ENCODE measurements around the gene ACSM2B. TPM values are rescaled to one million over a fixed set of nuclear protein-coding genes. Genes with fewer than 3 reads are reported as not detected.
"Not testable (repeated sequence)": the region's sequence is repeated elsewhere in the genome, so short reads cannot be mapped to it uniquely, and the experiment has no call there.

ACSM2B gene
- total RNA-seq, 1 donor from 2014 or later = not detected

GRCh38 chr16:20517149-20517548, 59.0 kb downstream of the ACSM2B start:
- Mint-ChIP-seq H3K27ac (no peak overlapping the region), H3K36me3 (ENCODE audit: low read depth) (no peaks in the 10 kb centered on the region), H3K4me3 (no peak overlapping the region), H3K4me1 (no peaks in the 10 kb centered on the region), H3K27me3 (peaks cover 8% of the 10 kb centered on the region), H3K9me3 (peaks cover 7% of the 10 kb centered on the region)
- CTCF ChIA-PET = no interaction called here
- no peak for DNase-seq
- TF ChIP-seq, protein P1, sequence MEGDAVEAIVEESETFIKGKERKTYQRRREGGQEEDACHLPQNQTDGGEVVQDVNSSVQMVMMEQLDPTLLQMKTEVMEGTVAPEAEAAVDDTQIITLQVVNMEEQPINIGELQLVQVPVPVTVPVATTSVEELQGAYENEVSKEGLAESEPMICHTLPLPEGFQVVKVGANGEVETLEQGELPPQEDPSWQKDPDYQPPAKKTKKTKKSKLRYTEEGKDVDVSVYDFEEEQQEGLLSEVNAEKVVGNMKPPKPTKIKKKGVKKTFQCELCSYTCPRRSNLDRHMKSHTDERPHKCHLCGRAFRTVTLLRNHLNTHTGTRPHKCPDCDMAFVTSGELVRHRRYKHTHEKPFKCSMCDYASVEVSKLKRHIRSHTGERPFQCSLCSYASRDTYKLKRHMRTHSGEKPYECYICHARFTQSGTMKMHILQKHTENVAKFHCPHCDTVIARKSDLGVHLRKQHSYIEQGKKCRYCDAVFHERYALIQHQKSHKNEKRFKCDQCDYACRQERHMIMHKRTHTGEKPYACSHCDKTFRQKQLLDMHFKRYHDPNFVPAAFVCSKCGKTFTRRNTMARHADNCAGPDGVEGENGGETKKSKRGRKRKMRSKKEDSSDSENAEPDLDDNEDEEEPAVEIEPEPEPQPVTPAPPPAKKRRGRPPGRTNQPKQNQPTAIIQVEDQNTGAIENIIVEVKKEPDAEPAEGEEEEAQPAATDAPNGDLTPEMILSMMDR (IDR thresholded peaks at IDR 0.05) = no peak
- POLR2A ChIA-PET = no interaction called here
- intact Hi-C loops (cut with micrococcal nuclease) = no loop called here
- ATAC-seq (ENCODE audit: low read depth) = no peak

DNA sequence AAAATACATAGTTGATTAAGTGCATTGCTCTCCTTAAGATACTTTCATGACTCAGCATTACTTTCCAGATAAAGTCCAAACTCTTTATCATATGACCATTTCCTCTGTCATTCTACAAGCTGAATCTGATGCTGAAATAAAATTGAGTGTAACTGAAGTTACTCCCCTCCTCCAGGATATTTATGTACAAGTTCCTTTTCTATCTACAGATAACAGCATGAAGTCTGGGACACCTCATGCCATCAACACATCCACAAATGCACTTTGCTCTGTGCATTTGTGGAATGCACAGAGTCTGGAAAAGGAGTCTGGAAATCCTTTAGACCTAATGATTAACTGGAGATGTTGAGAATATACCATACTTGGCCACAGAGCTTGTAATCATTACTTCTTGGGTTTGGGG, 60.5 kb downstream of the ACSM2B start:
- ChIA-PET POLR2A (no interaction called here), CTCF (no interaction called here)
- ATAC-seq (ENCODE audit: low read depth) (no peak), DNase-seq (no peak)
- Mint-ChIP-seq H3K36me3 (ENCODE audit: low read depth) (no peaks in the 10 kb centered on the region), H3K9me3 (peaks cover 7% of the 10 kb centered on the region), H3K27me3 (peaks cover 8% of the 10 kb centered on the region), H3K27ac (no peak overlapping the region), H3K4me3 (no peak overlapping the region), H3K4me1 (no peaks in the 10 kb centered on the region)
- TF ChIP-seq, protein P1 (IDR thresholded peaks at IDR 0.05) = no peak
- intact Hi-C loops (cut with micrococcal nuclease) = no loop called here

GRCh38 chr16:20510323-20510722, 65.8 kb downstream of the ACSM2B start:
- DNase-seq (no peak), ATAC-seq (ENCODE audit: low read depth) (no peak)
- H3K4me1 Mint-ChIP-seq = no peaks in the 10 kb centered on the region
- POLR2A ChIA-PET = no interaction called here
- H3K9me3 Mint-ChIP-seq = peaks cover 37% of the 10 kb centered on the region
- intact Hi-C loops (cut with micrococcal nuclease) = no loop called here
- H3K27me3 Mint-ChIP-seq = no peaks in the 10 kb centered on the region
- TF ChIP-seq, protein P1 (IDR thresholded peaks at IDR 0.05) = no peak
- no peaks in the 10 kb centered on the region for H3K36me3 Mint-ChIP-seq (ENCODE audit: low read depth)
- H3K4me3 Mint-ChIP-seq = no peak overlapping the region
- no peak overlapping the region for H3K27ac Mint-ChIP-seq
- CTCF ChIA-PET = no interaction called here

GRCh38 chr16:20507280-20507679, 68.9 kb downstream of the ACSM2B start:
- no peak for ATAC-seq (ENCODE audit: low read depth)
- H3K4me3 Mint-ChIP-seq = no peak overlapping the region
- H3K27ac Mint-ChIP-seq = no peak overlapping the region
- peaks cover 30% of the 10 kb centered on the region for H3K9me3 Mint-ChIP-seq
- intact Hi-C loops (cut with micrococcal nuclease) = no loop called here
- no peak for DNase-seq
- H3K27me3 Mint-ChIP-seq = no peaks in the 10 kb centered on the region
- no peaks in the 10 kb centered on the region for H3K36me3 Mint-ChIP-seq (ENCODE audit: low read depth)
- H3K4me1 Mint-ChIP-seq = no peaks in the 10 kb centered on the region
- CTCF ChIA-PET = no interaction called here
- POLR2A ChIA-PET = no interaction called here
- TF ChIP-seq, protein P1 (IDR thresholded peaks at IDR 0.05) = no peak

GRCh38 chr16:20504418-20504817, 71.7 kb downstream of the ACSM2B start:
- no peaks in the 10 kb centered on the region for H3K27me3 Mint-ChIP-seq
- ATAC-seq (ENCODE audit: low read depth) = no peak
- no peaks in the 10 kb centered on the region for H3K4me1 Mint-ChIP-seq
- TF ChIP-seq, protein P1 (IDR thresholded peaks at IDR 0.05) = no peak
- H3K4me3 Mint-ChIP-seq = no peak overlapping the region
- H3K36me3 Mint-ChIP-seq (ENCODE audit: low read depth) = no peaks in the 10 kb centered on the region
- ChIA-PET CTCF (no interaction called here), POLR2A (no interaction called here)
- intact Hi-C loops (cut with micrococcal nuclease) = no loop called here
- DNase-seq = no peak
- peaks cover 30% of the 10 kb centered on the region for H3K9me3 Mint-ChIP-seq
- no peak overlapping the region for H3K27ac Mint-ChIP-seq

- H3K4me1 Mint-ChIP-seq; H3K36me3 Mint-ChIP-seq (ENCODE audit: low read depth); ATAC-seq (ENCODE audit: low read depth); POLR2A ChIA-PET; intact Hi-C loops (cut with micrococcal nuclease); CTCF ChIA-PET; H3K4me3 Mint-ChIP-seq; H3K27ac Mint-ChIP-seq; H3K9me3 Mint-ChIP-seq; H3K27me3 Mint-ChIP-seq; DNase-seq: not testable (repeated sequence)
Measured at GRCh38 chr16:20491448-20491847, 84.7 kb downstream of the ACSM2B start.

GRCh38 chr16:20490994-20491393, 85.2 kb downstream of the ACSM2B start:
- DNase-seq; H3K9me3 Mint-ChIP-seq; CTCF ChIA-PET; H3K27ac Mint-ChIP-seq; H3K4me3 Mint-ChIP-seq; intact Hi-C loops (cut with micrococcal nuclease); H3K36me3 Mint-ChIP-seq (ENCODE audit: low read depth); H3K4me1 Mint-ChIP-seq; H3K27me3 Mint-ChIP-seq; POLR2A ChIA-PET; ATAC-seq (ENCODE audit: low read depth): not testable (repeated sequence)

Data from activated B cell treated with CpG ODN at 0.5 μM for 24 hours (primary cell).